NCI-H446 (cell line): Measurements from ENCODE around the gene ZNF136.

ENCODE experiments used
- DNase-seq, 2 experiments: peaks; one replicate each; lab custom pipeline; 2025; lab: John Stamatoyannopoulos, UW

The ZNF136 gene

GRCh38 chr19:12194827-12195731 is 32.2 kb downstream of the ZNF136 start:
- DNase-seq: no peak

GRCh38 chr19:12198136-12198535 is 35.2 kb downstream of the ZNF136 start:
- DNase-seq: no peak

GRCh38 chr19:12199757-12200419 is 37.0 kb downstream of the ZNF136 start:
- no peak for DNase-seq

- DNase-seq: no peak
Measured at GRCh38 chr19:12202250-12202649, 39.4 kb downstream of the ZNF136 start.

GRCh38 chr19:12205296-12205695 is 42.4 kb downstream of the ZNF136 start:
- DNase-seq: no peak

- DNase-seq: no peak
Measured at GRCh38 chr19:12208221-12208620, 45.3 kb downstream of the ZNF136 start.

GRCh38 chr19:12217332-12217731 is 54.4 kb downstream of the ZNF136 start:
- no peak for DNase-seq

- no peak for DNase-seq
Measured at GRCh38 chr19:12222980-12223630, 60.2 kb downstream of the ZNF136 start.

GRCh38 chr19:12224676-12225075 is 61.8 kb downstream of the ZNF136 start:
- DNase-seq: no peak

- DNase-seq: no peak
Measured at GRCh38 chr19:12229990-12230389, 67.1 kb downstream of the ZNF136 start.

- DNase-seq: no peak
Measured at GRCh38 chr19:12230751-12231733, 68.1 kb downstream of the ZNF136 start.

GRCh38 chr19:12232961-12233360 is 70.1 kb downstream of the ZNF136 start:
- no peak for DNase-seq

GRCh38 chr19:12237143-12237839 is 74.4 kb downstream of the ZNF136 start:
- DNase-seq: no peak
